Astrocyte of the spinal cord (primary cell): ENCODE measurements around the gene TMEM141.

Experiments used
- DNase-seq: peaks from one replicate; pipeline ENCODE4 v3.0.0; 2011; ENCODE audit warnings: low read depth, low spot score
- H3K4me3 ChIP-seq: 2 replicates; pipeline ENCODE4 v1.5.1; 2011; ENCODE audit warnings: low read depth, mild to moderate bottlenecking, low read length, moderate library complexity
- CTCF ChIP-seq: IDR thresholded peaks from 2 replicates; pipeline ENCODE4 v1.5.1; 2012; ENCODE audit warnings: low read depth, mild to moderate bottlenecking, low read length, inconsistent platforms
- in situ Hi-C: cut with HindIII; loops from 2 replicates; pipeline ENCODE4 v1.10.0; 2017; ENCODE audit warnings: low sequenced_read_pairs

TMEM141 gene

GRCh38 chr9:136823136-136824046 lies 32.2 kb downstream of the TMEM141 start:
- DNase-seq = no peak
- in situ Hi-C loops = no loop called here
- no peak for TF ChIP-seq CTCF
- H3K4me3 ChIP-seq = no peak overlapping the region

GRCh38 chr9:136824496-136825225 lies 33.5 kb downstream of the TMEM141 start:
- DNase-seq = no peak
- in situ Hi-C loops = no loop called here
- no peak for TF ChIP-seq CTCF
- H3K4me3 ChIP-seq = no peak overlapping the region

DNA sequence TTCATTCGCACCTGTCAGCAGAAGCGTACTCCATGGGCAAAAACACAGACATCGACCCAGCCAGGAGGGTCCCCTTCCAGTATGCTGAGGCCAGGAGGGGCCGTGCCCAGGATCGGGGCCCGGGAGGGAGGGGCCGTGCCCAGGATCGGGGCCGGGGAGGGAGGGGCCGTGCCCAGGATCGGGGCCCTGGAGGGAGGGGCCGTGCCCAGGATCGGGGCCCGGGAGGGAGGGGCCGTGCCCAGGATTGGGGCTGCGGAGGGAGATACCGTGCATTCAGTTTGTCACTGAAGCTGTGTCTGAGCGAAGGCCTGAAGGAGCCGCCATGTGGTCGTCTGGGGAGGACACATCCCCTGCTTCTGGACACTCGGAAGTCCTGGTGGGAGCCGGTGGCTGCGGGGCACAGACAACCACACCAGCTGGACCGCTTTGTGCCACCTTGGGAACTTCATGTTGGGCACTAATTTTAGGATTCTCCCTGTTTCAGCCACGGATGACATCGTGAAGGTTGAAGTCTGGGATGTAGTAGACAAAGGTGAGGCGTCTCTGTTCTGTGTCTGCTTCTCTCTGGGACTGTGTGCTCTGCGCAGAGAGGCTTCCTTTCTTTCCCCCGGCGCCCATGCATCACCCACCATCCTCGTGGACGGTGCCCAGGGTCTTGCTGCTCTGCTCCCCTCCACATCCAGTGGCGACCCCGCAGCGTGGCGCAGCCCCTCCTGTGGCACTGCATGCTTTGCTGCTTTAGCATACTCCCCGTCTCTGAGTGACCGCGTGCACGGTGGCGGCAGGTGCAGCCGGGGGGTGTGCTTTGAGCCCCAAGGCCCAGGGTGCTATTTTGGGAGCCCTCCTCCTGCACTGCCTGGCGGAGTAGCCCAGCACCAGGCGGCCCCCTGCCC lies 34.4 kb downstream of the TMEM141 start:
- H3K4me3 ChIP-seq = no peak overlapping the region
- DNase-seq = no peak
- in situ Hi-C loops = no loop called here
- no peak for TF ChIP-seq CTCF

- in situ Hi-C loops = no loop called here
- DNase-seq = no peak
- no peak for TF ChIP-seq CTCF
- no peak overlapping the region for H3K4me3 ChIP-seq
Measured at GRCh38 chr9:136826188-136826541, 35.0 kb downstream of the TMEM141 start.

DNA sequence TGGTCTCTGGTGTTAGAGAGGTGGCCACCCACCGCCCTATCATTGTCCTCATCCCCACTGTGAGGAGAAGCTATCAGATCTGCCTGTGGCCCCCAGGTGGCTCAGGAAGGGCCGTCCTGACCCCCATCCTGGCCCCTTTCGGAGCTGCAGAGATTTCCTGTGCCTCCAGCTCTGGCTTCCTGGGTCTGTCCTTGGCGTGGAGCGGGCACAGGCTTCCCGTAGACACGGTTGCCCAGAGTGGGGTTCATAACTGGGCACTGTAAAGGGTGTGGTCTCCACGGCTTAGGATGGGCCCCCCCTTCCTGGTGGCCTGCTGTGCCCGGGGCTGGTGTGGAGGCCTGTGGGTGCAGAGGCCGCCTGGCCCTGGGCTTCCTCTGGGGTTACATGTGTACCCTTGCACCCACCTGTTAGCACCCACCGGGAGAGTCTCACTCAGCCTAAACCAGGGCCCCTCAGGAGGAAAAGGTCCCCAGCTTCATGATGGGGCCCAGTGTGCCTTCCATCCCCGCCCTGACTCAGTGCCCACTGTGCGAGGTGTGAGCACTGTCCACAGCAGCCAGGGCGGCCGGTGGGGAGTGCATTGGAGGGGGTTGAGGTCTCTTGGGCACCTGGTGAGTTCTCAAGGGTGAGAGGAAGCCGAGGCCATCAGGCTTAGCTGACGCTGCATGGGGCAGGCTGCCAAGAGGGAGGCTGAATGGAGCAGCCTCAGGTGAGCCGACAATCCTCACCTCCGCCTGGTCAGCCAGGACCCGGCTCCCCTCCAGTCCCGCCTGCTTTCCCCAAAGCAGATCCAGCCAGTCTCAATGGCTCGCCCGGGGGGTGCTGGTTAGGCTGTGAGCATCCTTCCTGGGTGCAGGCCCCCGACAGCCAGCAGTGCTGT lies 35.8 kb downstream of the TMEM141 start:
- no peak for TF ChIP-seq CTCF
- DNase-seq = no peak
- in situ Hi-C loops = no loop called here
- H3K4me3 ChIP-seq = no peak overlapping the region
